ENCODE data around the gene RASSF7. TPM values are rescaled to one million over a fixed set of nuclear protein-coding genes. Genes with fewer than 3 reads are reported as not detected.
A peak's percentile ranks its signal among the peaks of the same experiment; 100 is the strongest.

Gene RASSF7
- total RNA-seq, 4 donors from 2014 or later, result 2.9 to 24.4 (median 13.7) TPM

- Histone ChIP-seq H3K4me3 (peak overlapping the region; percentile 34 to 52 (median 39)), H3K36me3 (no peaks in the 10 kb centered on the region), H3K9me3 (no peaks in the 10 kb centered on the region), H3K27me3 (peaks cover 19 to 100% (median 50%) of the 10 kb centered on the region in 4 donors), H3K27ac (replicated peaks in 1 of 4) (no peak overlapping the region), H3K4me1 (peaks cover 17 to 25% (median 23%) of the 10 kb centered on the region in 4 donors)
- TF ChIP-seq POLR2AphosphoS5 (IDR thresholded peaks at IDR 0.05), result peak in 1 of 2 donors; percentile 40
- no peak for TF ChIP-seq POLR2A (IDR thresholded peaks at IDR 0.05; ENCODE audit: low read depth)
- TF ChIP-seq CTCF (IDR thresholded peaks at IDR 0.05), result peak; percentile 53 to 69 (median 60)
- 15% methylated on average over 23 of the region's 60 CpGs for WGBS
- intact Hi-C loops (cut with DNase I), result loop anchor here (1.0 kb wide), 1 partner anchor 173 kb away; no protein-coding TSS in a partner anchor
- DNase-seq (ENCODE audit: extremely low spot score), result no peak
Observed at GRCh38 chr11:554428-555226, 6.1 kb upstream of the RASSF7 start.

GRCh38 chr11:555227-555779 lies 5.5 kb upstream of the RASSF7 start:
- H3K27ac ChIP-seq (replicated peaks in 1 of 4), result no peak overlapping the region
- peak overlapping the region; percentile 34 to 52 (median 39) for H3K4me3 ChIP-seq
- H3K9me3 ChIP-seq, result no peaks in the 10 kb centered on the region
- H3K4me1 ChIP-seq, result peaks cover 21 to 32% (median 29%) of the 10 kb centered on the region in 4 donors
- no peaks in the 10 kb centered on the region for H3K36me3 ChIP-seq
- peaks cover 19 to 95% (median 50%) of the 10 kb centered on the region in 4 donors for H3K27me3 ChIP-seq
- intact Hi-C loops (cut with DNase I), result loop anchor here (1.0 kb wide), 1 partner anchor 172 kb away; no protein-coding TSS in a partner anchor
- WGBS, result 3% methylated on average over 18 of the region's 57 CpGs
- TF ChIP-seq CTCF (IDR thresholded peaks at IDR 0.05) (no peak), POLR2A (IDR thresholded peaks at IDR 0.05; ENCODE audit: low read depth) (no peak)
- no peak for DNase-seq (ENCODE audit: extremely low spot score)

GRCh38 chr11:555780-556661 lies 4.7 kb upstream of the RASSF7 start:
- Histone ChIP-seq H3K27me3 (peaks cover 19 to 88% (median 50%) of the 10 kb centered on the region in 4 donors), H3K4me1 (peaks cover 22 to 35% (median 33%) of the 10 kb centered on the region in 4 donors), H3K27ac (replicated peaks in 1 of 4) (no peak overlapping the region), H3K9me3 (no peaks in the 10 kb centered on the region), H3K36me3 (no peaks in the 10 kb centered on the region), H3K4me3 (peak overlapping the region in 3 of 4 donors; percentile 34 to 52 (median 39))
- 8% methylated on average over 42 of the region's 104 CpGs for whole genome bisulfite sequencing
- no peak for TF ChIP-seq CTCF (IDR thresholded peaks at IDR 0.05)
- TF ChIP-seq POLR2AphosphoS5 (IDR thresholded peaks at IDR 0.05), result no peak
- TF ChIP-seq EP300 (IDR thresholded peaks at IDR 0.05), result no peak
- no peak for TF ChIP-seq POLR2A (IDR thresholded peaks at IDR 0.05; ENCODE audit: low read depth)
- intact Hi-C loops (cut with DNase I), result loop anchor here (1.0 kb wide), 1 partner anchor 171 kb away; no protein-coding TSS in a partner anchor
- DNase-seq (ENCODE audit: extremely low spot score), result no peak

GRCh38 chr11:556662-557256 lies 4.0 kb upstream of the RASSF7 start:
- Histone ChIP-seq H3K27me3 (peaks cover 19 to 80% (median 50%) of the 10 kb centered on the region in 4 donors), H3K36me3 (no peaks in the 10 kb centered on the region), H3K4me3 (no peak overlapping the region), H3K4me1 (peaks cover 28 to 43% (median 40%) of the 10 kb centered on the region in 4 donors), H3K9me3 (no peaks in the 10 kb centered on the region), H3K27ac (replicated peaks in 1 of 4) (no peak overlapping the region)
- no peak for DNase-seq (ENCODE audit: extremely low spot score)
- intact Hi-C loops (cut with DNase I), result no loop called here
- TF ChIP-seq CTCF (IDR thresholded peaks at IDR 0.05) (no peak), POLR2AphosphoS5 (IDR thresholded peaks at IDR 0.05) (no peak), POLR2A (IDR thresholded peaks at IDR 0.05; ENCODE audit: low read depth) (no peak), EP300 (IDR thresholded peaks at IDR 0.05) (no peak)
- WGBS, result 82% methylated on average over 9 of the region's 22 CpGs
